Measurements from ENCODE around the gene MRPL12.

Gene MRPL12

DNA sequence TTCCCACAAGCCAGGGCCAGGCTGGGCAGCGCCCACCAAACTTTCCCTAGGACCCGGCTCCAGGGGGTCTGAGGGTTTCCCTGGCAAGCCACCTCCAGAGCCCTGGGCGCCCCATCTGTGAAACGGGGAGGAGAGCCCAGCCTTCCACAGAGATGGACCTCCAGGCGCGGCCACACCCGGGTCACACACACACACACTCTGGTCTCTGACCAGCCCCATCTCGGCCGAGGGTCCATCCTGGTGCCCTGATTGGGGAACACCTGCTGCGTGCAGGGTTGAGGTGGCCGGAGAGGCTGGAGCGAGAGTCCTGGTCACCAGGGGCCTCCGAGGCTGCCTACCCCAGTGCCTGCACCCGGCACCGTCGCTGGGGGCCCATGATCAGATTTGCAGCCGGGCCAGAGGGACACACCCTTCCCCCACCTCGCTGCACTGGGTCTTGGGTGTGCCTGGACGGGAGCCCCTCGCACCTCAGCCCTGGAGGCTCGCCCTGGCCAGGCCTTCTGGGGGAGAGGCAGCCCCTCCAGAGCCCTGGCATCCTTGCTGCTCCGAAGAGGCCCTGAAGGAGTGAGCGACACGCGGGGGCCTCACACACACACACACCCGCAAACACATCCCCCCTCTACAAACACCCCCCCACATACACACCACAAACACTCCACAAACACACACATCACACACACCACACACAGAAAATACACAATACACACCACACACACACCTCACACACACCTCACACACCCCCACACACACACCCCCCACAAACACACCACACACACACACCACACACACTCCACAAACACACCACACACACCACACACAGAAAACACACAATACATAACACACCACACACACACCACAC lies 38.7 kb downstream of the MRPL12 start:
- DNase-seq, result no peak
